Testis (tissue), 2 donors: ENCODE results near the gene RNF183.

Experiments
- POLR2A ChIP-seq: fragments of 450-650 bp; IDR thresholded peaks from one replicate; pipeline ENCODE4 v1.6.1; 2017; ENCODE audit warnings: antibody characterized with exemption, mild to moderate bottlenecking, moderate library complexity
- TF ChIP-seq, protein P1 (sequence below), 3 experiments: fragments of 450-650 bp in 2 of 3; fragments of 200-600 bp in 1 of 3; sonication (generic) in 1 of 3; IDR thresholded peaks; one replicate each; pipeline ENCODE4 v1.5.1; 2016 to 2019; ENCODE audit warnings: antibody characterized with exemption in 3 of 3, mild to moderate bottlenecking in 2 of 3, moderate library complexity in 1 of 3

DNA sequence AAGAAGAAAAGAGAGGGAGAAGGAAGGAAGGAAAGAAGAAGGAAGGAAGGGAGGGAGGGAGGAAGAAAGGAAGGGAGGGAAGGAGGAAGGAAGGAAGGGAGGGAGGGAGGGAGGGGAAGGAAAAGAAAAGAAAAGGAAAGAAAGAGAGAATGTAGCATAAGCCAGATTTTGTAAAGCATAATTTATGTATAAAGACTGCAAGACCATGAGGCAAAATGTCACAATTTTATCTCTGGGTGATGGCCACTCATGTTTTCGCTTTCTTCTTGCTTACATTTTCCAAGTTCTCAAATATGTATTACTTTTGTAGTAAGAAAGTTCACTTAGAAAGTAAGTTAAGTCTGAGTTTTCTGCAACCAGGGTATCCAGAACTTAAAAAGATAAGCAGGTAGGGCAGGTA is 3.4 kb upstream of the RNF183 start:
- TF ChIP-seq, protein P1, sequence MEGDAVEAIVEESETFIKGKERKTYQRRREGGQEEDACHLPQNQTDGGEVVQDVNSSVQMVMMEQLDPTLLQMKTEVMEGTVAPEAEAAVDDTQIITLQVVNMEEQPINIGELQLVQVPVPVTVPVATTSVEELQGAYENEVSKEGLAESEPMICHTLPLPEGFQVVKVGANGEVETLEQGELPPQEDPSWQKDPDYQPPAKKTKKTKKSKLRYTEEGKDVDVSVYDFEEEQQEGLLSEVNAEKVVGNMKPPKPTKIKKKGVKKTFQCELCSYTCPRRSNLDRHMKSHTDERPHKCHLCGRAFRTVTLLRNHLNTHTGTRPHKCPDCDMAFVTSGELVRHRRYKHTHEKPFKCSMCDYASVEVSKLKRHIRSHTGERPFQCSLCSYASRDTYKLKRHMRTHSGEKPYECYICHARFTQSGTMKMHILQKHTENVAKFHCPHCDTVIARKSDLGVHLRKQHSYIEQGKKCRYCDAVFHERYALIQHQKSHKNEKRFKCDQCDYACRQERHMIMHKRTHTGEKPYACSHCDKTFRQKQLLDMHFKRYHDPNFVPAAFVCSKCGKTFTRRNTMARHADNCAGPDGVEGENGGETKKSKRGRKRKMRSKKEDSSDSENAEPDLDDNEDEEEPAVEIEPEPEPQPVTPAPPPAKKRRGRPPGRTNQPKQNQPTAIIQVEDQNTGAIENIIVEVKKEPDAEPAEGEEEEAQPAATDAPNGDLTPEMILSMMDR (IDR thresholded peaks at IDR 0.05): no peak
- no peak for TF ChIP-seq POLR2A
